Glomerular visceral epithelial cell (primary cell): ENCODE measurements around the gene NUP210L.
"Not testable (repeated sequence)": the region's sequence is repeated elsewhere in the genome, so short reads cannot be mapped to it uniquely, and the experiment has no call there.

Experiments used
- DNase-seq: peaks from one replicate; pipeline ENCODE4 v3.0.0-alpha.2; 2016; ENCODE audit errors: extremely low spot score

Gene NUP210L

GRCh38 chr1:154170547-154171222 is 15.8 kb upstream of the NUP210L start:
- DNase-seq, result no peak

GRCh38 chr1:154167461-154167860 is 12.6 kb upstream of the NUP210L start:
- no peak for DNase-seq

- no peak for DNase-seq
These were observed 11.3 kb upstream of the NUP210L start for GRCh38 chr1:154166207-154166606.

- no peak for DNase-seq
These were observed 4.7 kb upstream of the NUP210L start for GRCh38 chr1:154159554-154159953.

GRCh38 chr1:154158307-154159125 is 3.6 kb upstream of the NUP210L start:
- no peak for DNase-seq

- no peak for DNase-seq
These were observed 2.8 kb upstream of the NUP210L start for GRCh38 chr1:154157520-154158306.

GRCh38 chr1:154155251-154155650 is 378 bp upstream of the NUP210L start:
- no peak for DNase-seq

- DNase-seq, result no peak
These were observed 820 bp downstream of the NUP210L start for GRCh38 chr1:154154053-154154452.

GRCh38 chr1:154151311-154151710 is 3.6 kb downstream of the NUP210L start:
- DNase-seq, result no peak

- no peak for DNase-seq
These were observed 6.1 kb downstream of the NUP210L start for GRCh38 chr1:154148807-154149206.

GRCh38 chr1:154147505-154147904 is 7.4 kb downstream of the NUP210L start:
- DNase-seq, result not testable (repeated sequence)

GRCh38 chr1:154145986-154146385 is 8.9 kb downstream of the NUP210L start:
- DNase-seq, result no peak

GRCh38 chr1:154142358-154142757 is 12.5 kb downstream of the NUP210L start:
- DNase-seq, result no peak

- DNase-seq, result no peak
These were observed 13.6 kb downstream of the NUP210L start for GRCh38 chr1:154141240-154141639.

GRCh38 chr1:154137888-154138287 is 17.0 kb downstream of the NUP210L start:
- no peak for DNase-seq

GRCh38 chr1:154133256-154133655 is 21.6 kb downstream of the NUP210L start:
- DNase-seq, result no peak

GRCh38 chr1:154129391-154129970 is 25.4 kb downstream of the NUP210L start:
- DNase-seq, result no peak

- not testable (repeated sequence) for DNase-seq
These were observed 31.7 kb downstream of the NUP210L start for GRCh38 chr1:154123205-154123604.

- DNase-seq, result no peak
These were observed 37.2 kb downstream of the NUP210L start for GRCh38 chr1:154117642-154118041.

GRCh38 chr1:154115180-154115579 is 39.7 kb downstream of the NUP210L start:
- DNase-seq, result no peak

- no peak for DNase-seq
These were observed 50.3 kb downstream of the NUP210L start for GRCh38 chr1:154104433-154105082.
